ENCODE data around the gene IQGAP2. TPM values are rescaled to one million over a fixed set of nuclear protein-coding genes. Genes with fewer than 3 reads are reported as not detected.

Gene IQGAP2
- total RNA-seq, 2 experiments from 2014 or later = 118 to 124 TPM

DNA sequence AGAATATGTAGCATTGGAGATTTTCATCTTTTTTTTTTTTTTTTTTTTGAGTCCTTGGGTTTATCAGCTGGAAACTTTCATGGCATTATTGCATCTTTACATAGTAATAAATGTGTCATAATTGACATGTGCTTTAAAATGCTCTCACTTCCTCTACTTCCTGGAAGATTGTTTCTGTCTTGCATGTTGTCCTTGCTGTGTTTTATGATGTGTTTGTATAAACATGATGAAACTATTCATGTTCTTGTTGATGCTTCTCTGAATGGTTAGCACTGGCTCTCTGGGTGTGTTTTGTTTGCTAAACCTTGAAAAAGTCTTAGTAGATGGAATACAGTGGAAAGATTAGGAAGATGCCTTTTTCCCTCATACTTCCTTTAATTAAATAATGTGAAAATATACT lies 87.9 kb downstream of the IQGAP2 start:
- ChIA-PET CTCF (interaction anchor here (0.7 kb wide), 1 partner anchor 13 kb away, joined by 4 read pairs; no protein-coding TSS in a partner anchor), POLR2A (interaction anchor here (1.4 kb wide), 1 partner anchor 51 kb away, joined by 5 read pairs; no protein-coding TSS in a partner anchor)
- H3K27ac Mint-ChIP-seq = no peak overlapping the region
- no peaks in the 10 kb centered on the region for H3K9me3 Mint-ChIP-seq
- H3K27me3 Mint-ChIP-seq = no peaks in the 10 kb centered on the region
- no peak overlapping the region for H3K4me3 Mint-ChIP-seq
- H3K4me1 Mint-ChIP-seq = peaks cover 27% of the 10 kb centered on the region
- no peak for DNase-seq
- peaks cover 45% of the 10 kb centered on the region for H3K36me3 Mint-ChIP-seq (ENCODE audit: low read depth)

- POLR2A ChIA-PET = no interaction called here
- H3K9me3 Mint-ChIP-seq = no peaks in the 10 kb centered on the region
- DNase-seq = no peak
- CTCF ChIA-PET = no interaction called here
- H3K27me3 Mint-ChIP-seq = no peaks in the 10 kb centered on the region
- H3K4me1 Mint-ChIP-seq = peaks cover 32% of the 10 kb centered on the region
- no peak overlapping the region for H3K4me3 Mint-ChIP-seq
- H3K36me3 Mint-ChIP-seq (ENCODE audit: low read depth) = peaks cover 48% of the 10 kb centered on the region
- H3K27ac Mint-ChIP-seq = no peak overlapping the region
Measured at GRCh38 chr5:76492819-76493189, 89.7 kb downstream of the IQGAP2 start.

DNA sequence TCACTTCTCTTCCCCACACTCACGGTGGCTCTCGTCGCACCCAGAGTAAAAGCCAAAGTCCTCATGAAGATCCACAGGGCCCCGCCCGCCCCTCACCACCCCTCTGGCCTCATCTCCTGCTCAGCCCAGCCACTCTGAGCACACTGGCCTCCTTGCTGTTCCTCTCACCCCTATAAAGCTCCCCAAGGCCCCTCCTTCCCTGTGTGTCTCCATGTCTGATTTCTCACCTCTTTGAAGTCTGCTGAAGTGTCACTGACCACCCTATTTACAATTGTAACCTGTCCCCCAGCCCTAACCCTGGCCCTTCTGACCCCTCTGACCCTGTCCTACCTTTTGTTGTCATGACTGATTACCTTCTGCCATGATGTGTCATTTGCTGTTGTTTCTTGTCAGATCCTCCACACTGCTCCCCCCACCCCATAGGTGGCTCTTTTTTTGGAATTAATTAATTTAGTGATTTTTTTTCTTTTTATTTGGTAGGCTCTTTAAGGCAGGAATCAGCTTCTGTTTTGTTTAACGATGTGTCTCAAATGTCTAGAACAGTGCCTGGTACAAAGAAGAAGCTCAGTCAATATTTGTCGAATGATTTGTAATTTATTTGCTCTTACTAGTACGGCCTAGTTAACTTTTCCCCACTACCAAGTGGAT lies 90.2 kb downstream of the IQGAP2 start:
- no peaks in the 10 kb centered on the region for H3K27me3 Mint-ChIP-seq
- CTCF ChIA-PET = no interaction called here
- DNase-seq = no peak
- H3K4me1 Mint-ChIP-seq = peaks cover 34% of the 10 kb centered on the region
- H3K36me3 Mint-ChIP-seq (ENCODE audit: low read depth) = peaks cover 50% of the 10 kb centered on the region
- H3K9me3 Mint-ChIP-seq = no peaks in the 10 kb centered on the region
- H3K4me3 Mint-ChIP-seq = no peak overlapping the region
- H3K27ac Mint-ChIP-seq = no peak overlapping the region
- POLR2A ChIA-PET = no interaction called here

DNA sequence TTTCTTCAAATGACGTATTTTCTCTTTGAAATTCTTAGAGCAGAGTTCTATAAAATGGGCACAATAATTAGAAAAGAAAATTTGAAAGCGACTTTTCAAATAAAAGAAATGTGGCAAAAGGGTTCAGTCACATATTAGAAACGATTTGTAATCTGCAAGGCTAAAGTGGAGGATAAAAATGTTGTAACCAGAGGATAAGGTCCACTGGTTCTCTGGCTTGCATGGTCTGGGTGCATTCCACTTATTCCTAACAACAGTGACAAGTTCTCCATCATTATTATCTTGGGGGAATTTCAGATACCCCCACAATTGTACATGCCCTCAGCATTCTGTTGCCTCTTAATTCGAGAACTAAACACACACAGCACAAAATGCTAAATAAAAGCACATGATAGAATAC lies 91.1 kb downstream of the IQGAP2 start:
- H3K36me3 Mint-ChIP-seq (ENCODE audit: low read depth) = peaks cover 44% of the 10 kb centered on the region
- H3K9me3 Mint-ChIP-seq = no peaks in the 10 kb centered on the region
- H3K27ac Mint-ChIP-seq = no peak overlapping the region
- H3K4me1 Mint-ChIP-seq = peaks cover 36% of the 10 kb centered on the region
- DNase-seq = no peak
- H3K4me3 Mint-ChIP-seq = no peak overlapping the region
- ChIA-PET POLR2A (no interaction called here), CTCF (no interaction called here)
- no peaks in the 10 kb centered on the region for H3K27me3 Mint-ChIP-seq

DNA sequence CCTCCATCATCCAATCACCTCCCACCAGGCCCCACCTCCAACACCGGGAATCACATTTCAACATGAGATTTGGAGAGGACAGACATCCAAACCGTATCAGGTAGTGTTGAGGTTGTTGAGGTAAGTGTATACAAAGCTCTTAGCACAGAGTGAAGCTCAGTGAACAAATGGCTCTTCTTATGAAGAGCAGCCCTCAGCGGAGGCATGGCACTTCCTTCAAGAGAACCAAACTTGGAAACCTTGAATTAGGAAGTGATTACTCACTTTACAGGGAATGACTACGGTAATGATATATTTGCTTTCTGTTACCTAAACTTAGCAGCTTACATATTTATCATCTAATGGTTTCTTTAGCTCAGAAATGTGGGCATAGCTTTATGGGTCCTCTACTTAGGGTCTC lies 92.8 kb downstream of the IQGAP2 start:
- Mint-ChIP-seq H3K4me1 (peaks cover 31% of the 10 kb centered on the region), H3K36me3 (ENCODE audit: low read depth) (peaks cover 36% of the 10 kb centered on the region), H3K27me3 (no peaks in the 10 kb centered on the region), H3K4me3 (no peak overlapping the region), H3K27ac (no peak overlapping the region), H3K9me3 (no peaks in the 10 kb centered on the region)
- ChIA-PET POLR2A (interaction anchor here (0.7 to 1.8 kb wide), 2 partner anchors 12 to 16 kb away, joined by 3 to 4 read pairs; no protein-coding TSS in a partner anchor), CTCF (no interaction called here)
- DNase-seq = no peak

DNA sequence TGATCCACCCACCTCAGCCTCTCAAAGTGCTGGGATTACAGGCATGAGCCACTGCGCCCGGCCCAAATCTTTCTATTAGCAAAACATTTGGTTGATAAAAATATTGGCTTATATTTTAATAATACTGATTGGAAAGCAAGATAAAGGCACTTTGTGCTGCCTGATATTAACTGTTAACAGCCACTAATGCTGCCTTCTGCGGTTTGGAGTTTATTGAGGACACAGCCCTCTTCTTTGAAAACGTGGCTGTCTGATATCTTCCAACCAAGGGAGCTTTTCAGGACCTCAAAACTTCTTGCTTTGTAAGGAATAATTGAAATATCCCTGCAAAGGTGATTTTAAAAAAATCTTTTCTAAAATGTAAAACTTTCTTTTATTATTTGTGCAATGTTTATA lies 94.0 kb downstream of the IQGAP2 start:
- ChIA-PET CTCF (interaction anchor here (0.7 to 1.0 kb wide), 2 partner anchors 53 to 112 kb away, joined by 3 to 4 read pairs; no protein-coding TSS in a partner anchor), POLR2A (interaction anchor here (0.7 kb wide), 1 partner anchor 44 kb away, joined by 3 read pairs; no protein-coding TSS in a partner anchor)
- Mint-ChIP-seq H3K27me3 (no peaks in the 10 kb centered on the region), H3K4me3 (no peak overlapping the region), H3K27ac (no peak overlapping the region), H3K36me3 (ENCODE audit: low read depth) (peaks cover 30% of the 10 kb centered on the region), H3K4me1 (peaks cover 25% of the 10 kb centered on the region), H3K9me3 (no peaks in the 10 kb centered on the region)
- DNase-seq = no peak

GRCh38 chr5:76497986-76498717 lies 95.1 kb downstream of the IQGAP2 start:
- DNase-seq = no peak
- H3K4me1 Mint-ChIP-seq = peaks cover 22% of the 10 kb centered on the region
- no peaks in the 10 kb centered on the region for H3K9me3 Mint-ChIP-seq
- H3K27ac Mint-ChIP-seq = no peak overlapping the region
- ChIA-PET CTCF (no interaction called here), POLR2A (no interaction called here)
- no peaks in the 10 kb centered on the region for H3K27me3 Mint-ChIP-seq
- H3K36me3 Mint-ChIP-seq (ENCODE audit: low read depth) = peaks cover 22% of the 10 kb centered on the region
- H3K4me3 Mint-ChIP-seq = no peak overlapping the region

- Mint-ChIP-seq H3K27ac (no peak overlapping the region), H3K9me3 (no peaks in the 10 kb centered on the region), H3K4me1 (peaks cover 23% of the 10 kb centered on the region), H3K27me3 (no peaks in the 10 kb centered on the region), H3K36me3 (ENCODE audit: low read depth) (peaks cover 24% of the 10 kb centered on the region), H3K4me3 (no peak overlapping the region)
- no peak for DNase-seq
- ChIA-PET CTCF (no interaction called here), POLR2A (no interaction called here)
Measured at GRCh38 chr5:76499507-76500161, 96.5 kb downstream of the IQGAP2 start.

DNA sequence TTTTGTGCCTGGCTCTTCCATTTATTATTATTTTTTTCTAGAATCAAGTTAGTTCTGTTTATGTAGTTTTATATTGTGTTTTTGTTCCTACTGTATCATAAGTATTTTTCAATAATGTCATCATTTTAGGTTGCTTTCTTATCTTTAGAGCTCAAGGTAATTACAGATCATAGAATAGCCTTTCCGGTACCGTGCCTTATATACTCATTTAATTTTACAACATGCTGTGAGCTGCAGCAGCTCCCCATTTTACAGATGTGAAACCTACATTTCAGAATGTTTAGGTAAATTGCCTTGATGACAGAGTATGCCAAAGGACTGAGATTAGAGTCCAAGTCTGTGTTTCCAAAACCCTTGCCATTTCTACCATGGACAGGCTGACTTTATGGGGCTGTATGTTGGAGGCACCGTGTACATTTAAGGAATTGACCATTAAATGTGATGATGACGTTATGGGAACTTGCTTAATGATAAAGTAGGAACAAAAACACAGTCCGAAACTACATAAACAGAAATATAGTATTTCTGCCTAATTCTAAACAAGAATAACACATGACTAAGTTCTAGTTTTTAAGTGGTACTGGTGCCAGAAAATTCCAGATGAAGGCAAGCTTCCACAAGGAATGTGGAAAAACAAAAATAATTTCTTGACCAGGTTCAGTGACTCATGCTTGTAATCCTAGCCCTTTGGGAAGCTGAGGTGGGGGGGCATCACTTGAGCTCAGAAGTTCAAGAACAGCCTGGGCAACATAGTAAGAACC lies 97.7 kb downstream of the IQGAP2 start:
- CTCF ChIA-PET = no interaction called here
- no peak for DNase-seq
- Mint-ChIP-seq H3K36me3 (ENCODE audit: low read depth) (peaks cover 22% of the 10 kb centered on the region), H3K4me1 (peaks cover 25% of the 10 kb centered on the region), H3K27ac (no peak overlapping the region), H3K4me3 (no peak overlapping the region), H3K9me3 (no peaks in the 10 kb centered on the region), H3K27me3 (no peaks in the 10 kb centered on the region)
- POLR2A ChIA-PET = no interaction called here

- Mint-ChIP-seq H3K27ac (no peak overlapping the region), H3K27me3 (no peaks in the 10 kb centered on the region), H3K9me3 (no peaks in the 10 kb centered on the region), H3K4me3 (no peak overlapping the region), H3K36me3 (ENCODE audit: low read depth) (peaks cover 18% of the 10 kb centered on the region), H3K4me1 (peaks cover 17% of the 10 kb centered on the region)
- CTCF ChIA-PET = no interaction called here
- DNase-seq = no peak
- POLR2A ChIA-PET = no interaction called here
Measured at GRCh38 chr5:76503929-76504328, 100.8 kb downstream of the IQGAP2 start.

DNA sequence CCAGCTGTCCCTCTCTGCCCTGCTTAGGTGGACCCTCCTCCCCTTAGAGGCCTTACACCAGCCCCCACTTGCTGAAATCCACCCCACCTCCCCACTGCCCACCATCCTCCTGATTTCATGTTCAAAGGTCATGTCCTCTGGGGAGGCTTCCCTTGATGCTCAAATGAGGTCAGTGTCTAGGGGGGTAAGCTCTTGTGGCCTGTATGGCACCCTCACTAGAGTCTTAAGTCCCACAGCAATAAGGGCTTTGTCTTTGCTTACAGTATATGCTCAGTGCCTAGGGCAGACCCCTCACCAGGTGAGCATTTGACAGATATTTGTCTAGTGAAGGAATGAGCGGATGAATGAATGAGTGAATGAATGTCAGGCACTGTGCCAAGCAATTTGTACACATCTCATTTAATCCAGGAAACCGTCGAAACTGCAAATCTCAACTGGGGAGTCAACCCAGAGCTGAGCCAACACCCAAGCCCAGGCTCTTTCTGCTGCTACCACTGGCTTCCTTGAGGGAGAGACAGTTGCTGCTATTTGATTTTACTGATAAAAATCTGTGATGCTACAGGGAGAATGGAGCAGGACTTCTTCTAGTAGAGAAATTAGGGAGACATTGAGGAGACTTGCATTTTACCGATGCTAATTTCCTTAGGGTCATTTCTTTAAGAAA lies 101.9 kb downstream of the IQGAP2 start:
- no peaks in the 10 kb centered on the region for H3K27me3 Mint-ChIP-seq
- H3K4me1 Mint-ChIP-seq = peaks cover 15% of the 10 kb centered on the region
- peaks cover 18% of the 10 kb centered on the region for H3K36me3 Mint-ChIP-seq (ENCODE audit: low read depth)
- no peaks in the 10 kb centered on the region for H3K9me3 Mint-ChIP-seq
- no peak overlapping the region for H3K27ac Mint-ChIP-seq
- no peak overlapping the region for H3K4me3 Mint-ChIP-seq
- no peak for DNase-seq
- ChIA-PET CTCF (interaction anchor here (0.6 to 1.3 kb wide), 2 partner anchors 11 to 270 kb away, joined by 3 read pairs; no protein-coding TSS in a partner anchor), POLR2A (no interaction called here)

DNA sequence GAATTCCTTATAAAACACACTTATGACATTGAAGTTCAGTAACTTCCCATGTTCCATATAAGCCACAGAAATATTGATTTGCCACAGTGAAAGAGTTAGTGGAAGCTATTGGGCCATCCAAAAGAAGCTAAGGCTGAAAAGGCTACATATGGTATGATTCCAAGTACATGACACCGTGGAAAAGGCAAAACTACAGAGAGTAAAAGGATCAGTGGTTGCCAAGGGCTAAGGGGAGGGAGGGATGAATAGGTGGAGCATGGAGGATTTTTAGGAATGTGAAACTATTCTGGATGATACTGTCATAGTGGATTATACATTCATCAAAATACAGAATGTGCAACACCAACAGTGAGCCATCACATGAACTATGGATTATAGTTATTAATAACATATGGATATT lies 110.4 kb downstream of the IQGAP2 start:
- ChIA-PET CTCF (no interaction called here), POLR2A (no interaction called here)
- no peak overlapping the region for H3K27ac Mint-ChIP-seq
- H3K4me3 Mint-ChIP-seq = no peak overlapping the region
- peaks cover 27% of the 10 kb centered on the region for H3K36me3 Mint-ChIP-seq (ENCODE audit: low read depth)
- DNase-seq = no peak
- no peaks in the 10 kb centered on the region for H3K27me3 Mint-ChIP-seq
- H3K4me1 Mint-ChIP-seq = peaks cover 4% of the 10 kb centered on the region
- no peaks in the 10 kb centered on the region for H3K9me3 Mint-ChIP-seq
